ENCODE results near the gene APOA1. TPM values are rescaled to one million over a fixed set of nuclear protein-coding genes. Genes with fewer than 3 reads are reported as not detected.

The APOA1 gene
- total and polyA plus RNA-seq, 2 donors (not counting 1 experiment from before 2014, with no cell fraction given): 0.46 TPM; not detected in 1

DNA sequence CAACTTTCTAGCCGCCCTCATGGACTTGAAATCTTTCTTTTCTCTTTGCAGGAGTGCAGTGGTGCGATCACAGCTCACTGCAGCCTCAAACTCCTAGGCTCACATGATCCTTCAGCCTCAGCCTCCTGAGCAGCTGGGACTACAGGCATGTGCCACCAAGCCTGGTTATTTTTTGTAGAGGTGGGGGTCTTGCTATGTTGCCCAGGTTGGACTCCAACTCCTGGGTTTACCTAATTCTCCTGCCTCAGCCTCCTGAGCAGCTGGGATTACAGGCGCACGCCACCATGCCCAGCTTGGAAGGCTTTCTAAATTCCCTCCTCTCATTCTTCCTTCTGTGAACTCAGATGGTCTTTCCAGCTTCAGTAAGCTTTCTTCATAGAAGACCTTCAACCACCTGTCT, 4.7 kb upstream of the APOA1 start:
- Histone ChIP-seq H3K79me2 (ENCODE audit: control insufficient read depth, insufficient read depth, low read length) (no peaks in the 10 kb centered on the region), H3K27ac (ENCODE audit: low read length in 2 of 2) (no peak overlapping the region), H3K4me1 (ENCODE audit: control insufficient read depth in 2 of 2, insufficient read depth in 2 of 2, low read length in 2 of 2) (no peaks in the 10 kb centered on the region), H3K4me3 (ENCODE audit: control extremely low read depth in 1 of 5, extremely low read depth in 1 of 5, insufficient read depth in 1 of 5, low read depth in 2 of 5, low read length in 4 of 5) (no peak overlapping the region), H2AFZ (ENCODE audit: insufficient read depth, low read depth, low read length, poor library complexity, severe bottlenecking) (no peak overlapping the region), H3K9me3 (ENCODE audit: control extremely low read depth in 1 of 3, control insufficient read depth in 2 of 3, insufficient read depth in 1 of 3, low read length in 2 of 3) (no peaks in the 10 kb centered on the region), H4K20me1 (ENCODE audit: control insufficient read depth, insufficient read depth, low read length, poor library complexity, severe bottlenecking) (no peaks in the 10 kb centered on the region), H3K4me2 (replicated peaks; ENCODE audit: low read depth, low read length, poor library complexity, severe bottlenecking) (no peak overlapping the region), H3K27me3 (replicated peaks in 1 of 4; ENCODE audit: control extremely low read depth in 1 of 4, control insufficient read depth in 3 of 4, insufficient read depth in 4 of 4, low read length in 3 of 4) (no peaks in the 10 kb centered on the region), H3K9ac (ENCODE audit: low read length) (no peak overlapping the region), H3K36me3 (replicated peaks in 1 of 2; ENCODE audit: control extremely low read depth in 1 of 2, control insufficient read depth in 1 of 2, extremely low read depth in 1 of 2, insufficient read depth in 2 of 2, low read length in 1 of 2) (peaks cover 7 to 34% of the 10 kb centered on the region in 2 experiments)
- intact Hi-C loops (cut with micrococcal nuclease): no loop called here
- Mint-ChIP-seq H3K9me3 (ENCODE audit: insufficient read depth) (no peaks in the 10 kb centered on the region), H3K27ac (no peak overlapping the region), H3K27me3 (no peaks in the 10 kb centered on the region), H3K4me1 (no peaks in the 10 kb centered on the region), H3K4me3 (no peak overlapping the region)
- ATAC-seq (ENCODE audit: low read depth) (no peak), DNase-seq (no peak)
- CTCF ChIA-PET: no interaction called here
- POLR2A ChIA-PET: no interaction called here
- 94% methylated on average over 3 of the region's 4 CpGs for WGBS (ENCODE audit: insufficient coverage)
- TF ChIP-seq, protein P1, sequence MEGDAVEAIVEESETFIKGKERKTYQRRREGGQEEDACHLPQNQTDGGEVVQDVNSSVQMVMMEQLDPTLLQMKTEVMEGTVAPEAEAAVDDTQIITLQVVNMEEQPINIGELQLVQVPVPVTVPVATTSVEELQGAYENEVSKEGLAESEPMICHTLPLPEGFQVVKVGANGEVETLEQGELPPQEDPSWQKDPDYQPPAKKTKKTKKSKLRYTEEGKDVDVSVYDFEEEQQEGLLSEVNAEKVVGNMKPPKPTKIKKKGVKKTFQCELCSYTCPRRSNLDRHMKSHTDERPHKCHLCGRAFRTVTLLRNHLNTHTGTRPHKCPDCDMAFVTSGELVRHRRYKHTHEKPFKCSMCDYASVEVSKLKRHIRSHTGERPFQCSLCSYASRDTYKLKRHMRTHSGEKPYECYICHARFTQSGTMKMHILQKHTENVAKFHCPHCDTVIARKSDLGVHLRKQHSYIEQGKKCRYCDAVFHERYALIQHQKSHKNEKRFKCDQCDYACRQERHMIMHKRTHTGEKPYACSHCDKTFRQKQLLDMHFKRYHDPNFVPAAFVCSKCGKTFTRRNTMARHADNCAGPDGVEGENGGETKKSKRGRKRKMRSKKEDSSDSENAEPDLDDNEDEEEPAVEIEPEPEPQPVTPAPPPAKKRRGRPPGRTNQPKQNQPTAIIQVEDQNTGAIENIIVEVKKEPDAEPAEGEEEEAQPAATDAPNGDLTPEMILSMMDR (IDR thresholded peaks at IDR 0.05): no peak
- no peak for TF ChIP-seq EZH2 (IDR thresholded peaks at IDR 0.05; ENCODE audit: borderline replicate concordance, insufficient read depth, low read depth, low read length, poor library complexity, severe bottlenecking)

DNA sequence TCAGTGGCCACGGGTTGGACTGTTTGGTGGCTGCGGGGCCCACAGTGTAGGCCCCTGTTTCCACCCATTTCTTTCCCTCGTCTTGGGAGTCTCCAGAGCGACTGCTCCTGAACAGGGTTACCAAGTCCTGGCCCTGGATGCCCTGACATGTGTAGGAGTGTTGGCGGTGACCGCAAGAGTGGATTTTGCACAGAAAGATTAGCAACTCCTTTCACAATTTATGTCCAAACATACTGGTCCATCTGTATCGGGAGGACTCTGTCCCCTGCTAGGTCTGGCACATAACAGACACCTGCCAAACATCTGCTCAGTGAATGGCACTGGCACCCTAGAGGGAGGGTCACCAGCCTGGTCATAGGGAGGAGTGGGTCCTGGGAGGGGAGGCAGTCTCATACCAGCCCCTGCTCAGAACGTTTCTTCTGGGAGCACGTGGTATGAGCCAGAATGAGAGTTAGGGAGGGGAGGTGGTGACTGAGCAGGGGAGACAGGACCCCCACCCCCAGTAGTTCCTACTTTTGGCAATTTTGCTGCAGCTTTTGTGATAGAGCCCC, 3.4 kb upstream of the APOA1 start:
- Mint-ChIP-seq H3K27me3 (no peaks in the 10 kb centered on the region), H3K4me3 (no peak overlapping the region), H3K4me1 (peaks cover 4% of the 10 kb centered on the region), H3K9me3 (ENCODE audit: insufficient read depth) (no peaks in the 10 kb centered on the region), H3K27ac (no peak overlapping the region)
- peaks cover 0 to 4% (median 0%) of the 10 kb centered on the region in 4 experiments for H3K27me3 ChIP-seq (replicated peaks in 1 of 4; ENCODE audit: control extremely low read depth in 1 of 4, control insufficient read depth in 3 of 4, insufficient read depth in 4 of 4, low read length in 3 of 4)
- peaks cover 0 to 21% of the 10 kb centered on the region in 2 experiments for H3K36me3 ChIP-seq (replicated peaks in 1 of 2; ENCODE audit: control extremely low read depth in 1 of 2, control insufficient read depth in 1 of 2, extremely low read depth in 1 of 2, insufficient read depth in 2 of 2, low read length in 1 of 2)
- H3K79me2 ChIP-seq (ENCODE audit: control insufficient read depth, insufficient read depth, low read length): no peaks in the 10 kb centered on the region
- CTCF ChIA-PET: no interaction called here
- TF ChIP-seq EZH2 (IDR thresholded peaks at IDR 0.05; ENCODE audit: borderline replicate concordance, insufficient read depth, low read depth, low read length, poor library complexity, severe bottlenecking): no peak
- TF ChIP-seq, protein P1 (IDR thresholded peaks at IDR 0.05): no peak
- H2AFZ ChIP-seq (ENCODE audit: insufficient read depth, low read depth, low read length, poor library complexity, severe bottlenecking): no peak overlapping the region
- no peaks in the 10 kb centered on the region for H4K20me1 ChIP-seq (ENCODE audit: control insufficient read depth, insufficient read depth, low read length, poor library complexity, severe bottlenecking)
- no peak overlapping the region for H3K9ac ChIP-seq (ENCODE audit: low read length)
- 93% methylated on average over 6 of the region's 9 CpGs for WGBS (ENCODE audit: insufficient coverage)
- peaks cover 0 to 4% of the 10 kb centered on the region in 2 donors for H3K4me1 ChIP-seq (ENCODE audit: control insufficient read depth in 2 of 2, insufficient read depth in 2 of 2, low read length in 2 of 2)
- intact Hi-C loops (cut with micrococcal nuclease): no loop called here
- POLR2A ChIA-PET: no interaction called here
- DNase-seq (no peak), ATAC-seq (ENCODE audit: low read depth) (no peak)
- H3K27ac ChIP-seq (ENCODE audit: low read length in 2 of 2): no peak overlapping the region
- H3K4me2 ChIP-seq (replicated peaks; ENCODE audit: low read depth, low read length, poor library complexity, severe bottlenecking): no peak overlapping the region
- no peaks in the 10 kb centered on the region for H3K9me3 ChIP-seq (ENCODE audit: control extremely low read depth in 1 of 3, control insufficient read depth in 2 of 3, insufficient read depth in 1 of 3, low read length in 2 of 3)
- H3K4me3 ChIP-seq (ENCODE audit: control extremely low read depth in 1 of 5, extremely low read depth in 1 of 5, insufficient read depth in 1 of 5, low read depth in 2 of 5, low read length in 4 of 5): no peak overlapping the region
